Measurements from ENCODE around the gene LDLRAD2.

DNA sequence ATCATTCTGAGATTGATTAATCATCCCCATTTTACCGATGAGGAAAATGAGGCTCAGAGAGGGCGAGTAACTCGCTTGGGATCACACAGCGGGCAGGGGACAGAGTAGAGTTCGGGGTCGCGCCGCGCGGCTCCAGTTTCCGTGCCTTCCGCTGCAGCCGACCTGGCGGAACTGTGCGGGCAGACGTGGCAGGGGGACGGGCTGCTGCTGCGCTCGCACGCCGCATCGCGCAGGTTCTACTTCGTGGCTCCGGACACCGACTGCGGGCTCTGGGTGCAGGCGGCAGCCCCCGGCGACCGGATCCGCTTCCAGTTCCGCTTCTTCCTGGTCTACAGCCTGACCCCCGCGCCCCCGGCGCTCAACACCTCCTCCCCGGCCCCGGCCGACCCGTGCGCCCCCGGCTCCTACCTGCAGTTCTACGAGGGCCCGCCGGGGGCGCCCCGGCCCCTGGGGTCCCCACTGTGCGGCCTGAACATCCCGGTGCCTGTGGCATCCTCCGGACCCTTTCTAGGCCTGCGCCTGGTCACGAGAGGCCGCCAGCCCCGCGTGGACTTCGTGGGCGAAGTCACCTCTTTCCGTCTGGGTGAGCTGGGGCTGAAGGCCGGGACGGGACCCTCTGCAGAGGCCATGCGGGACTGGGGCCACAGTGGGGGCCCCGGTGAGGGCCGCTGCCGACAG is 2.3 kb downstream of the LDLRAD2 start:
- TF ChIP-seq EZH2 (IDR thresholded peaks at IDR 0.05; ENCODE audit: low read length, unreplicated experiment) = no peak
- TF ChIP-seq, protein P1, sequence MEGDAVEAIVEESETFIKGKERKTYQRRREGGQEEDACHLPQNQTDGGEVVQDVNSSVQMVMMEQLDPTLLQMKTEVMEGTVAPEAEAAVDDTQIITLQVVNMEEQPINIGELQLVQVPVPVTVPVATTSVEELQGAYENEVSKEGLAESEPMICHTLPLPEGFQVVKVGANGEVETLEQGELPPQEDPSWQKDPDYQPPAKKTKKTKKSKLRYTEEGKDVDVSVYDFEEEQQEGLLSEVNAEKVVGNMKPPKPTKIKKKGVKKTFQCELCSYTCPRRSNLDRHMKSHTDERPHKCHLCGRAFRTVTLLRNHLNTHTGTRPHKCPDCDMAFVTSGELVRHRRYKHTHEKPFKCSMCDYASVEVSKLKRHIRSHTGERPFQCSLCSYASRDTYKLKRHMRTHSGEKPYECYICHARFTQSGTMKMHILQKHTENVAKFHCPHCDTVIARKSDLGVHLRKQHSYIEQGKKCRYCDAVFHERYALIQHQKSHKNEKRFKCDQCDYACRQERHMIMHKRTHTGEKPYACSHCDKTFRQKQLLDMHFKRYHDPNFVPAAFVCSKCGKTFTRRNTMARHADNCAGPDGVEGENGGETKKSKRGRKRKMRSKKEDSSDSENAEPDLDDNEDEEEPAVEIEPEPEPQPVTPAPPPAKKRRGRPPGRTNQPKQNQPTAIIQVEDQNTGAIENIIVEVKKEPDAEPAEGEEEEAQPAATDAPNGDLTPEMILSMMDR (conservative IDR thresholded peaks at IDR 0.05; ENCODE audit: low read depth, low read length) = peak; percentile 19; the same call in 1 of the 2 replicates
- TF ChIP-seq EZH2phosphoT487 (IDR thresholded peaks at IDR 0.05; ENCODE audit: borderline replicate concordance, low read length) = no peak

Data from PC-3 (cell line).